NCI-H146 treated with DMSO at 0.1 percent for 48 hours (cell line): ENCODE measurements around the gene RPS6KA6.

Source experiments
- DNase-seq: peaks from one replicate; lab custom pipeline; 2025; ENCODE audit not compliant: unreplicated experiment; lab: John Stamatoyannopoulos, UW

RPS6KA6 gene

GRCh38 chrX:84187533-84188319 is at the start of gene RPS6KA6:
RPS6KA6 (minus strand) TSS chrX:84188199; CDS start chrX:84187899, 300 bp downstream.
- DNase-seq: peak; percentile 62

- DNase-seq: no peak
Observed at GRCh38 chrX:84224741-84225140, 36.7 kb upstream of the RPS6KA6 start.

- DNase-seq: no peak
Observed at GRCh38 chrX:84223261-84223660, 35.3 kb upstream of the RPS6KA6 start.

DNA sequence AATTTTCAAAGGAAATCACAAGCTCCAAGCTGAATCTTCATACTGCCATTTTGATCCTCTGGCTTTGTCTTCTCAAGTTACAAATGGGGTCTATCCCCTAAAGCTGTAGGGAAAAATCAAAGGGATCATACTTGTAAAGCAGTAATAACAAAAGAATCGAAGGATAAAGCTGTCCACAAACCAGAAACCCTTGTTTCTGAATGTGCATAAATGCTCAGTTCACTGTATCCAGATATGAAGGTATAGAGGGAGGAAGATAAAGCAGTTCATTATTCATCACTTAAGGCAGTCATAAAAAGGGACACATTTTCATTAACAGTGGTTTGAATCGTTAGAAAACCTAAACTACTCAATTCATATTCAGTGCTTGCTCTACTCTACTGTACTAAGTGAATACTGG is 33.2 kb upstream of the RPS6KA6 start:
- no peak for DNase-seq

- DNase-seq: peak; percentile 75
Observed at GRCh38 chrX:84219551-84219950, 31.6 kb upstream of the RPS6KA6 start.

DNA sequence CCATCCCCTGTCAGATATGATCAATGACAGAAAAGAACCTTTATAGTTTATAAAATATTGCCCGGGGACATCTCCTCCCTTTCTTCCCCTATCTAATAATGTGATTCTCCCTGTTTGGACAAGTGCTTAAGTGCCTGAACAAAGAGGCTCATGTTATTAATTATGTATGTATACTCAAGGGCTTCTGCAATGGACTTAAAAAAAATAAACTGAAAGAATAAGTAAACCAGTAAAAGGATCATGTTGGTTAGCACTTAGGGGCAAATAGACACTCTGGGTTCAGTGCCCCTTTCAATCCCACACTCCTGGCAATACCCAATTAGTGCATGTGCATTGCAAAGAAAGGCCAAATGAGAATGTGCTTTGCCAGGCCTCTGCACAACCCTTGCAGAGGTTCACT is 30.7 kb upstream of the RPS6KA6 start:
- peak; percentile 84 for DNase-seq

DNA sequence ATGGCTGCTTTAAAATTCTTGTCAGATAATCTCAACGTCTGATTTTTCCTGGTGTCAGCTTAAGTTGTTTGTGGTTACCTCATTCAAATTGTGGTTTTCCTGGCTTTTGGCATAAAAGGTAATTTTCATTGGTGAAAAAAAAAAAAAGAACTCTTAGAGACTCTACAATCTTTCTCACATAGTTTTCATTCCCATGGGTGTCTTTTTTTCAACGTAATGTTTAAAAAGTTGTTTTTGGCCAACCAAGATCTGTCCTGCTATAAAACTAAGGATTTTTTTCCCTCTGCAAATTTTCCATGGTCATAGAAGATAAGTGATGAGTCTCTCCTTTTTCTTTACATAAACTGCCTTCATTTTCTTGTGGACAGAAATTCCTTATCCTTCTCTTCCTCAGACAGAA is 28.9 kb upstream of the RPS6KA6 start:
- no peak for DNase-seq

GRCh38 chrX:84216406-84216805 is 28.4 kb upstream of the RPS6KA6 start:
- peak; percentile 84 for DNase-seq

DNA sequence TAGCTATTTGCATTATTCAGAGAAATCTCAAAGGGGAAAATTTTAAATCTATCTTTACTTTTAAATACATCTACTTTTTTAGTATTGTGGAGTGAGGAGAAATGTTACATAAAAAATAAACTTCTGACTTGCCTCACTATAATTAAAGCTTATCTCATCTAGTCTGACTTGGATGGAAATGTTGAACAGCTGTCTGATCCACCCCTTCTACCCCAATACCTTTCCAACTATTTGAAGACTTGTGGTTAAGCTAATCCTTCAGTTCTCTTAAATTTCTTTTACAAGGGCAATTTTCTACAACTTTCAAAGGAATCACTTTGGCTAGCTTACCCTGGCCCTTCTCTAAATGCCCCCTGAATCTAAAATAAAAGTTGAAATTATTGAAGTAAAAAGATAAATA is 17.3 kb upstream of the RPS6KA6 start:
- no peak for DNase-seq

DNA sequence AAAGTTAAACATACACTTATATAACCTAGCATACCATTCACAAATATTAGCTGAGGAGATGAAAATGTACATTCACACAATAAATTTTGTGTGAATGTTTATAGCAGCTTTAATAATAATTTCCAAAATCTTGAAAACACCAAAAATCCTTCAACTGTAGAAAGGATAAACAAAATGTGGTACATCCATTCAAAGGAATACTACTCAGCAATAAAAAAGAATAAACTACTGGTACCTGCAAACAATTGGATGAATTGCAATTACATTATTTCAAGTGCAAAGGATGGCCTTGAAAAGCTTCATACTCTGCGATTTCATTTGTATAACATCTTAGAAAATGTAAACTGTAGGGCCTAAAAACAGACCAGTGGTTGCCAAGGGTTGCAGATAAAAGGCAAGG is 11.7 kb upstream of the RPS6KA6 start:
- DNase-seq: no peak

- DNase-seq: no peak
Observed at GRCh38 chrX:84197550-84197949, 9.6 kb upstream of the RPS6KA6 start.

GRCh38 chrX:84192006-84192405 is 4.0 kb upstream of the RPS6KA6 start:
- no peak for DNase-seq

GRCh38 chrX:84189125-84189524 is 1.1 kb upstream of the RPS6KA6 start:
- peak; percentile 34 for DNase-seq

GRCh38 chrX:84188320-84188834 is 378 bp upstream of the RPS6KA6 start:
- DNase-seq: peak; percentile 62

GRCh38 chrX:84186603-84187532 is 1.1 kb downstream of the RPS6KA6 start:
- DNase-seq: peak; percentile 49

- no peak for DNase-seq
Observed at GRCh38 chrX:84182516-84182915, 5.5 kb downstream of the RPS6KA6 start.

DNA sequence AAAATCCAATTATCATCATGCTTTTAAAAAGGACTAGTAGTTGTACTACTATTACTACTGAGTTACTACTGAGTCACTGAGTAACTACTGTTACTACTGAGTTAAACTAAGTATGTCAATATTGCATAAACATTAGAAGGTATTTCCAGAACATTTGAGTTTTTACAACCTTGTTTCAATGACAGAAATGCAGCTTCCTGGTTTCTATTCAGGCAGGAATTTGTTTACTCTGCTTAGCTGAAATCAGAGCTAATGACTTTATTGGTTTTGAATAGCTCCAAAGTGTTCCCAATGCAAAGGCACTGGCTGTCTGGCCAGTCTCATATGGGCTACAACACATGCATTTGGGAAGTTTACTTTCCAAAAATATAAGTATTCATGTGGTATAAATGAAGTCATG is 12.0 kb downstream of the RPS6KA6 start:
- DNase-seq: no peak

GRCh38 chrX:84175274-84175673 is 12.7 kb downstream of the RPS6KA6 start:
- DNase-seq: no peak

DNA sequence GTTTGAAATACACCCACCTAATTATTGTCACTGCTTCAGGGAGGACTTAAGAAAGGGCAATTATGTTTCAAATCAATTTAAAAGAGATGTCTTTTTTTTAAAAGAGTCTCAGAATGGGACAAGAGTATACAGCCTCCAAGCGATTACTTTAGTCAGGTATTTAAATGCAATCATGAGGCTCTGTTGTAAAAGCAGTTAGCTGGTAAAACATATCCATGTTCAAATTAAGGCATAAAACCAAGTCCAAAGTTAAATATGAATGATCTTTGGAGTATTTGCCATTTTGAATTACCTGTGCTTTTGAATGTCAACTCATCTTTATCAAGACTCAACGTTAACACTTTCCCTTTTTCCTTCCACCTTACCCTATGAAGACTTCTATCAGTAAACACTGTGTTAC is 13.7 kb downstream of the RPS6KA6 start:
- no peak for DNase-seq

- no peak for DNase-seq
Observed at GRCh38 chrX:84170931-84171330, 17.1 kb downstream of the RPS6KA6 start.

GRCh38 chrX:84168574-84168973 is 19.4 kb downstream of the RPS6KA6 start:
- no peak for DNase-seq

- no peak for DNase-seq
Observed at GRCh38 chrX:84168095-84168494, 19.9 kb downstream of the RPS6KA6 start.
